Germinal center (tissue), 1 donor: ENCODE data around the gene GADD45A.

Source experiments
- DNase-seq: peaks from one replicate; pipeline ENCODE4 v3.0.0; 2012; ENCODE audit warnings: mixed read lengths, low spot score

GADD45A gene

DNA sequence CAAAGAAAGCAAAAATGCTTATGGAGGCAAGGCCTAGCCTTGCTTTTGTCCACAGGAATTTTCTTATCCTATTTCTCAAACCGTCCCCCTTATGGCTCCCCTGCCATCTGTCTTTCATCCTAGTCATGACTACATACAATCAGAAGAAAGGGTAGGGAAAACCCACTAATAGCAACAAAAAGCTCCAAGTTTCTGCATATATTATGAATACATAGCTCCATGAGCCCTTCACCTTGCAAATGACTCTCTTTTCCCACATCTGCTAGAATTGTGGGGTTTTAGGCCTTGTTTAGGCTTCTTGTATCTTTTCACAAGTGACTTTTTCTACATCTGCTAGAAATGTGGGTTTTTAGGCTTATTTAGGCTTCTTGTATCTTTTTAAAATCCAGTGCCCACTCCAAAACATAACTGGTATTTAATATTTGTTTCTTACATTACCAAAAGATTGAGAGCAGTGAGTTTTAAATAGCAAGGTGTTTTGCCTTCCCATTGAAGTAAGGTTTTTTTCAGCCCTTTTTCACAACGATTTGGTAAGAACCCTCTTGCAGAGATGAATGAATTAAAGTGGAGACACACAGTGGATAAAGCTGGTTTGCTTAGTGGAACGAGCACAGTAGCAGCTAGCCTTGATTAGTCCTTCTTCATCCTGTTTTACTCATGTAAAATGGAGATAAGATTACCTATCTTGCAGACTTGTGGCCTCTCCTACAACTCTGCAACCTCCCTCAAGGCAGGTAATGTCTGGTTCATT lies 4.4 kb downstream of the GADD45A start:
- DNase-seq, result no peak

- DNase-seq, result no peak
Measured at GRCh38 chr1:67690018-67690363, 5.0 kb downstream of the GADD45A start.

GRCh38 chr1:67690411-67690810 lies 5.4 kb downstream of the GADD45A start:
- no peak for DNase-seq

- DNase-seq, result no peak
Measured at GRCh38 chr1:67691712-67692111, 6.7 kb downstream of the GADD45A start.

DNA sequence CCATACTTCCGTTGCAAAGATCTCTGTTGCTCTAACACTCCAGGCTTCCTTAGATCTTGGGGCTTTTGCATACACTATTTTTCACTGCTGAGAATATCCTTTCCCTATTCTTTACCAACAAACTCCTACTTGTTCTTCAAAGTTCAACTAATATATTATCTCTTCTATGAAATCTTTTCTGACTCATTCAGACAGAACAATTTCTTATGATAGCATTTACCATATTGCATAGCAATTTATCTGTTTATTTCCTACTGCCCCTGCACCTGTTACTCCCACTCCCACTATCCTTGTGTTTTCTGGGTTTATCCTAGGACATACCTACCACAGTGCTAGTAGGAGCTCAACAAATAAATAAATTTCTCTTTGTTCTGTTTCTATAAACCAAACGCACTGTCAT lies 11.0 kb downstream of the GADD45A start:
- DNase-seq, result no peak

DNA sequence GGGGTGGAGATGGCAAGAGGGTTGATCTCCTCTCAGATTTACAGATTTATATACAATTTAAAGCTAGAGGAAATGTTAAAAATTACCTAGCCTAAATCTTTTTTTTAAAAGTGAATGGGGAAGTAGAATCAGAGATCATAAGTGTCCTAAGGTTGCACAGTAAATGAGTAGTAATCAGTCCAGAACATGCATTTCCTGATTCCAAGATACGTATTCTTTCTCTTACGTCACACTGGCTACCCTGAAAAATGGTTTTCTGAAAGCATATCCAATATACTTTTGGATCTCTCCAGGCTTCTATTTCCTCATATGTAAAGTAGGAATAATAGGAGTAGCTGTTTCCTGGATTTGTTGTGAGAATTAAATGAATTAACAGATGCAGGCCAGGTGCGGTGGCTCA lies 11.7 kb downstream of the GADD45A start:
- DNase-seq, result no peak

DNA sequence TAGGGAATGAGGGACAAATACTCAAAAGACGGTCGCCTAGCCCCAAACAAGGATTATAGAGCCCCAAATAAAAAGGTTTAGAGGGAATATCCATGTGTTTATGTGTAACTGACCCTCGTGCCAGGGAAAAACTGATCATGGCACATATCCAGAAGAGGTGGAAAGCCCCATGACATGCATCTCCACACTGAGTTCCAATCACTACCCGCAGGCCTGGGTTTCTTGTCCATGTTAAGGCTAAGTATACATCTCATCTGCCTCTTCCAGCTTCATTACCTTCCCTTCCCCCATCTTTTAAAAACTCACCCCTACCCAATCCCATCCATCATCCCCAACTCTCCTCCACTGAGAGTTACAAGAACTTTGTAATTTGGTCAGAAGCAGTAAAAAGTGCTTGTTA lies 15.2 kb downstream of the GADD45A start:
- DNase-seq, result no peak

DNA sequence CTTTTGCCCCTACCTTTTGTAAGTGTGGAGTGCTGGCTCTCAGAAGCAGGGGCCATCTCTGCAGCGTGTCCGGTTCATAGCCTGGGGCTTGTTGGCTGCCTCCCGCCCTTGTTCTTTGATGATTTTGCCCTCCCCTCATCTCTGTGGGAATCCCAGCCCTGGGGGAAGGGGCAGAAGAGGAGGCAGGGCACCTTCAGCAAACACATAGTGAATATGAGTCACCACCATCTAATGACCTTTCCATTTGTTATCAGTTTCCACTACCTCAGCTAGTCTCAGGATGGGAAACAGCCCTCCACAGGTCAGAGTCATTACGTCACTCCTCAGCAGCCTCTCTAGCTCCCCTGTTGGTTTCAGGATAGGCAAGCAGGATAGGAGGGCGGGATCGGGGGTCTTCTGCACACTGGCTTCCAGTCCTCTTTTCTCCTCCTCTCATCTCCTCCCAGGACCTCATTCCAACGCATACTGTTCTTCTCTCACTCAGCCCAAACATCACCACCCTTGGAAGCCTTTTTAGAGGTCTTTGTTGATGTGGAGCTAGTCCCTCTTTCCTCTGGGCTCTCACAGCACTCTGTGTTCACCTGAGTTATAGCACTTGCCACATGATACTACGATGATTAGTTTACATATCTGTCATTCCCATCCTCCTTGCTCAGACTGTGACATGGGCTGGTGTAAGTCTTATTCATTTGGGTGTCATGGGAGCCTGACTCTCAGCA lies 15.8 kb downstream of the GADD45A start:
- DNase-seq, result no peak

DNA sequence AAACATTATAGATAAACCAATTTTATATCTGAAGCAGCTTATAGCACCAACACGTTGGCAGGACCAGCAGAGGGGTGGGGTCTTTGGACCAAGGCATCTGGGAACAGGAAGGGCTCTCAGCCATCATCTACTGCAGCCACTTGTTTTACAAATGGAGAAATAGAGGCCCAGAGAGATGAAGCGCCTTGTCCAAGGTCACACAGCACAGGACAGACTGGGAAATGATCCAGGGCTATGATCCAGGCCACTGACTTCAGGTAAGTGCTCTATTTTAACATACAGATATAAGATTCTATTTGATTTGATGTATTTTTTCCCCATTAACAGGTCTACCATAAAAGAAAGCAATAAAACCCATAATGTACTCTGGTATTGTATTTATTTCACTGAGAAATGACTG lies 16.9 kb downstream of the GADD45A start:
- no peak for DNase-seq

DNA sequence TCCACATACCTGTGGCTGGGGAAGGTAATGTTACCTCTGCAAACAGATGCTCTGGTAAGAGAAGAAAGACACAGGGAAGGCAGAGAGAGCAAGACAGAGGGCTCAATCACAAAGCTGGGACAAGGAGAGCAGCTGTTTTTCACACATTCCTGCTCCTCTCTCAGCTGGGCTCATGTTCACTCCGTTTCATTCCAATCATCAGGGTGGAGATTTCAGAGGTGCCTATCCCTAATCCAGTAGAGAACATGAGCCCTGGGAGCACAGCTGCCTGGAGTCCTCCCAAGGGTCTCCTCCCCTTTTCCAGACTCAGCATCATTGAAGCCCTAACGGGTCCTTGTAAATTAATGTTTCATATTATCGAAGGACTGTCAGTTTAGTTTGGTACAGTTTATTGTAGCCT lies 19.4 kb downstream of the GADD45A start:
- DNase-seq, result no peak

DNA sequence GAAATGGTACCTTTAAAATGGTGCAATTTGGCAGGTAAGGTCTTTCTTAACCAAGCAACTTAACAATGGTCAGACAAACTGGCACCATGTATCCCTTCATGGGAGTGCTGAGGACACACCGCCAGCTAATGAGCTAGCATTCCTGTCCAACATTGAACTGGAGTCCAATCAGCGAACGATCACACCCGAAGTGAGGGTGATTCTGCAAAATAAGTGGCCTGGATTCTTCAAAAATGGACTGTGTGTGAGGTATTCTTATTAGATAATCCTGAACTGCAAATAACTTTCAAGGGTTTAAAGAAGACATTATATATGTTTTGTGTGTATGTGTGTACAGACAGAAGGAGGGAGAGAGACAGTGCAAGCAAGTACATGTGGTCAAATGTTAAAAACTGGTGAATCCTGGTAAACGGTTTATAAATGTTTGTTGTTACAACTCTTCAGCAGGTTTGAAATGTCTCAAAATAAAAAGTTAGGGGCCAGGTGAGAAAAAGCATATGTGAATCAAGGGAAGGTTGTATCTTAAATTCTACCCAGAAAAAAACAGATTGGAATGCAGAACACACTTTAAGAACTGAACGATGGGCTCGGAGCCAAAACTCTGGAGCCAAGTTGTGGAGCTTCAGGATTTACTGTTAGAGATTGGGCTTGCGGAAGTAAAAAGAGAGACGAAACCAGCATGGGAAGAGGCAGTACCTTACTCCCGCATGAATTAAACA lies 20.9 kb downstream of the GADD45A start:
- no peak for DNase-seq

DNA sequence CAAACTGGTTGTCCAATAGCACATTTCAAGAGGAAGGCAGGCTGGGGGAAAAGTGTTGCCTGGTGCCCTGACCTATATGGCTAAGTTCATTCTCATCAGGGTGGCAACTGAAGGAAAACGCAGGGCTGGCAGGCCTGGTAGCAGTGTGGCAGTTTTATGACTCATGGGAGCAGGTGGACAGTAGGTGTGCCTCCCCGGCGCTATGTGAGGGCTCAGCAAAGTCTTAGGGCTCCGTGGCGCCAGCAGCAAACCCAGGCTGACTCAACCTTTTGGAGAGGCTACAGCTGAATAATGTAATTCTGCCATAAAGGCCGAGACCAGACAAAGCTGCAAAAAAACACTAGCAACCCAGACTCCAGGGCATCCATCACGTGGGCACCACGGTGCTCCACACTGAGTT lies 23.6 kb downstream of the GADD45A start:
- no peak for DNase-seq

GRCh38 chr1:67710417-67710816 lies 25.4 kb downstream of the GADD45A start:
- no peak for DNase-seq

- no peak for DNase-seq
Measured at GRCh38 chr1:67711158-67711854, 26.3 kb downstream of the GADD45A start.

DNA sequence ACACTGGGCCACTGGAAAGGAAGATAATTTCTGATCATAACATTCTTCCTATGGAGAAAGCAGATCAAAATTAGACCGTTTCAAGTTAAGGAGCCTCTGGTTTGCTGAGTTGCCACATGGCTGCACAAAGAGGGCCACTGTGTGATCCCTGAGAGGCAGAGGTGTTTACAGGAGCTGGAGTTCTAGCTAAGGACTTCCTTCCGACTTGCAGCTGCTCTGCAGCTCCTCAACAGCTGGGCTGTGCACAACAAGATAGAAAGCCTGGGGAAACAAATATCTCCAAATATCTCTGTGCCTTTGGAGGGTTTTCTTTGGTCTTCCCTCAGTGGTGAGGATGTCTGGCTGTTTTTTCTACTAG lies 26.8 kb downstream of the GADD45A start:
- no peak for DNase-seq

- DNase-seq, result no peak
Measured at GRCh38 chr1:67713057-67713846, 28.3 kb downstream of the GADD45A start.

DNA sequence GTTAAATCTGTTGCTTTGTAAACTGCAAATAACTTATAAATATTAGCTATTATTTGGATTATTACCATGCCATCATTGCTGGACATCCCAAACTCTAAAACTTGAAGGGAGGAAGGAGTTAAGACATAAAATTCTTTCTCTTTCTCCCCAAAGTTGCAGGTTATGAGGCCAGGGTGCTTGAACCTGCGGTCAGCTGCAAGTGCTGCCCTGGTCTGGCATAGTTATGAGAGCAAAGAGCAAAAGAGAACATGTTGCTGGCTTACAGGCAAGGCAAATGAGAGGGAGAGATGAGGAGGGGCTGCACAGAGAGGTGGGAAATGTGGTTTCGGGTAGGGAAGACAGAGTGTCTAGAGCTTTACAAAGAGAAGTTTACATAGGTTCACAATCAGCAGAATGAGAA lies 30.8 kb downstream of the GADD45A start:
- no peak for DNase-seq

GRCh38 chr1:67716800-67717199 lies 31.8 kb downstream of the GADD45A start:
- no peak for DNase-seq

DNA sequence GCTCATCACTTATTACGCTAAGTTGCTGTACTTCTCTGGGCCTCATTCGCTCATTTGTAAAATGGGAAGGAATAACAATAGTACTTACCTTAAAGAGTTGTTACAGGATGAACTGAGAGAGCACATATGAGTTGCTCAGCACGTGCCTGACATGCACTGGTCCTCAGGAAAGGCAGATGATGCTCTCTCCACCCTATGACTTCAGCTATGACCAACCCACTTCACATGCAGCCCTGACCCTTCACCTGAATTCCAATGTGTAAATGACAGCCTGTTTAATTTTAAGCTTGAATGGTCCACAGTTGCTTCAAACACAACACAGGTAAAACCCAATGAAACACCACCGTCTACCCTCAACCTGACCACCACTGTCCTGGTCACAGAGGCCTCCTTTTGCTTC lies 32.9 kb downstream of the GADD45A start:
- no peak for DNase-seq

- DNase-seq, result no peak
Measured at GRCh38 chr1:67719329-67720196, 34.6 kb downstream of the GADD45A start.

DNA sequence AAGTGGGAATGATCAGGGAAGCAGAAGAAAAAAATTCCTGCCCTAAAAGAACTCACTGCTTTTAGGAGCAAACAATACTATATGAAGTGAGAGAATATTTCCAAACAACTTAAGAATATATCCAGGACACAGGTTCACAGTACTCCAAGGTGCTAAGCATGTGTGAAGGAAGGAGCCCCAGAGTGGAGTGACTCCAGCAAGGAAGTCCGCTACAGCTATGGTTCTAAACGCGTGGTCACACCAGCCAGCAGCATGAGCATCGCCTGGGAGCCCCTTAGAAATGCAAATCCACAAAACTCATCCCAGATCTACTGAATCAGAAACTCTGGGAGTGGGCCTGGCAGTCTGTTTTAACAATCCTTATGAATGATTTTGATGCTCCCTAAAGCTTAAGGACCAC lies 36.1 kb downstream of the GADD45A start:
- DNase-seq, result no peak
